Fibroblast of upper back skin (primary cell): ENCODE results near the gene SLC13A3.

Source experiments
- DNase-seq: peaks from one replicate; pipeline ENCODE4 v3.0.0-alpha.2; 2013

SLC13A3 gene

GRCh38 chr20:46634528-46634927 is 16.7 kb downstream of the SLC13A3 start:
- no peak for DNase-seq

GRCh38 chr20:46631874-46632446 is 19.3 kb downstream of the SLC13A3 start:
- DNase-seq, result no peak

- DNase-seq, result no peak
Measured at GRCh38 chr20:46631212-46631869, 19.9 kb downstream of the SLC13A3 start.

- no peak for DNase-seq
Measured at GRCh38 chr20:46630306-46630705, 21.0 kb downstream of the SLC13A3 start.

- no peak for DNase-seq
Measured at GRCh38 chr20:46629341-46629740, 21.9 kb downstream of the SLC13A3 start.

GRCh38 chr20:46627234-46627633 is 24.0 kb downstream of the SLC13A3 start:
- DNase-seq, result no peak

GRCh38 chr20:46626758-46627157 is 24.5 kb downstream of the SLC13A3 start:
- DNase-seq, result no peak

GRCh38 chr20:46625875-46626373 is 25.3 kb downstream of the SLC13A3 start:
- no peak for DNase-seq

GRCh38 chr20:46624946-46625345 is 26.3 kb downstream of the SLC13A3 start:
- no peak for DNase-seq

GRCh38 chr20:46622165-46622564 is 29.1 kb downstream of the SLC13A3 start:
- no peak for DNase-seq

- DNase-seq, result peak; percentile 61
Measured at GRCh38 chr20:46621492-46621891, 29.8 kb downstream of the SLC13A3 start.

GRCh38 chr20:46619445-46619844 is 31.8 kb downstream of the SLC13A3 start:
- DNase-seq, result no peak

- no peak for DNase-seq
Measured at GRCh38 chr20:46618316-46619100, 32.8 kb downstream of the SLC13A3 start.

- DNase-seq, result no peak
Measured at GRCh38 chr20:46614503-46614902, 36.8 kb downstream of the SLC13A3 start.

- no peak for DNase-seq
Measured at GRCh38 chr20:46610145-46610544, 41.1 kb downstream of the SLC13A3 start.

- DNase-seq, result no peak
Measured at GRCh38 chr20:46609043-46609442, 42.2 kb downstream of the SLC13A3 start.

GRCh38 chr20:46607849-46608497 is 43.3 kb downstream of the SLC13A3 start:
- no peak for DNase-seq

GRCh38 chr20:46607191-46607848 is 43.9 kb downstream of the SLC13A3 start:
- DNase-seq, result no peak

- no peak for DNase-seq
Measured at GRCh38 chr20:46606817-46607190, 44.5 kb downstream of the SLC13A3 start.

- no peak for DNase-seq
Measured at GRCh38 chr20:46605978-46606816, 45.1 kb downstream of the SLC13A3 start.

- no peak for DNase-seq
Measured at GRCh38 chr20:46605181-46605580, 46.1 kb downstream of the SLC13A3 start.

GRCh38 chr20:46604551-46605133 is 46.6 kb downstream of the SLC13A3 start:
- DNase-seq, result no peak
